Smooth muscle cell (in vitro differentiated cells): ENCODE results near the gene PPP2R2C. TPM values are rescaled to one million over a fixed set of nuclear protein-coding genes. Genes with fewer than 3 reads are reported as not detected.
A peak's percentile ranks its signal among the peaks of the same experiment; 100 is the strongest.

ENCODE experiments used
- DNase-seq: peaks from one replicate; lab custom pipeline; 2025; ENCODE audit not compliant: unreplicated experiment; lab: John Stamatoyannopoulos, UW
- H2AFZ ChIP-seq: fragments of 200-600 bp; sonication (generic); 2 replicates; pipeline ENCODE4 v1.6.0; 2016; ENCODE audit warnings: antibody characterized with exemption, low read depth, mild to moderate bottlenecking
- H3F3A ChIP-seq: fragments of 200-600 bp; sonication (generic); 2 replicates; pipeline ENCODE4 v1.6.0; 2017; ENCODE audit warnings: antibody characterized with exemption, low read depth
- H3K27ac ChIP-seq: fragments of 200-600 bp; sonication (generic); 2 replicates; pipeline ENCODE4 v1.5.1; 2016; ENCODE audit warnings: low read depth, mild to moderate bottlenecking
- H3K27me3 ChIP-seq: fragments of 200-600 bp; sonication (generic); 2 replicates; pipeline ENCODE4 v1.6.1; 2016; ENCODE audit warnings: low read depth, mild to moderate bottlenecking
- H3K36me3 ChIP-seq: fragments of 200-600 bp; sonication (generic); 2 replicates; pipeline ENCODE4 v1.5.1; 2016; ENCODE audit warnings: low read depth
- H3K4me1 ChIP-seq: fragments of 200-600 bp; sonication (generic); 2 replicates; pipeline ENCODE4 v1.5.1; 2016; ENCODE audit warnings: low read depth
- H3K4me2 ChIP-seq: fragments of 200-600 bp; sonication (generic); 2 replicates; pipeline ENCODE4 v1.6.0; 2016; ENCODE audit warnings: mild to moderate bottlenecking
- H3K4me3 ChIP-seq: fragments of 200-600 bp; sonication (generic); 2 replicates; pipeline ENCODE4 v1.5.1; 2016; ENCODE audit warnings: mild to moderate bottlenecking
- H3K79me2 ChIP-seq: fragments of 200-600 bp; sonication (generic); 2 replicates; pipeline ENCODE4 v1.6.0; 2016; ENCODE audit warnings: low read depth, mild to moderate bottlenecking
- H3K9ac ChIP-seq: fragments of 200-600 bp; sonication (generic); 2 replicates; pipeline ENCODE4 v1.6.0; 2016; ENCODE audit warnings: low read depth
- H3K9me3 ChIP-seq: fragments of 200-600 bp; sonication (generic); replicated peaks from 2 replicates; pipeline ENCODE4 v1.5.1; 2016; ENCODE audit warnings: low read depth
- H4K20me1 ChIP-seq: fragments of 200-600 bp; sonication (generic); 2 replicates; pipeline ENCODE4 v1.6.0; 2016; ENCODE audit warnings: low read depth
- WGBS: methylation state at CpG from one replicate; pipeline ENCODE4 v1.1.7; 2016; ENCODE audit warnings: low lambda C conversion rate; 5-methylcytosine and 5-hydroxymethylcytosine counted together
- polyA plus RNA-seq: library from polyadenylated mRNA; unstranded; fragments of >200 nt; fragmentation: Nextera tagmentation; extraction: Ambion mirVana; gene quantifications from 2 replicates; pipeline ENCODE4 v1.2.1, GENCODE V29; 2016
- total RNA-seq: library from RNA; depleted of rRNA; stranded (reverse); fragments of >200 nt; gene quantifications from 2 replicates; pipeline ENCODE4 v1.2.3, GENCODE V29; 2014
- TF ChIP-seq, protein P1 (sequence below): fragments of 200-600 bp; sonication (generic); IDR thresholded peaks from 2 replicates; pipeline ENCODE4 v1.5.1; 2017; ENCODE audit warnings: borderline replicate concordance, mild to moderate bottlenecking, antibody characterized with exemption; ENCODE audit not compliant: insufficient read depth, poor library complexity, severe bottlenecking

The PPP2R2C gene
- total and polyA plus RNA-seq, 2 experiments from 2014 or later = 0.54 to 1.8 TPM

DNA sequence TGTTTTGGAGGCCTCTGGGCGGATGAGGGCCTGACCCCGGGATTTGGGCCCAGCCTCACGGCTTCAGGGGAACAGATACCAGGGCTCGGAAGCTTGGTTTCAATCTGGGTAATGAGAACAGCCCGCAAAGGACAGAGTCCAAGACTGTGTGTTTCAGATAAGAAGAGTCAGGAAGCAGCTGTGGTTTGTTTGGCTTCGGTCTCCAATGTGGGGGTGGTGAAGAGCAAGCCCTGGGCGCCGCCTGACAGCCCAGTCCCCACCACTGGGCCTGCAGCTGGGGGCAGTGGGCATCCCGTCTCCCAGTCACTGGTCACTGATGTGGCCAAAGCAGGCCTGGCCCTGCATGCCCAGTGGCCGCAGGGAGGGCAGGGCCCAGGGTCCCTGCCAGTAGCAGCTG is 193.6 kb downstream of the PPP2R2C start:
- DNase-seq = no peak
- no peaks in the 10 kb centered on the region for H3F3A ChIP-seq
- H3K36me3 ChIP-seq = no peaks in the 10 kb centered on the region
- no peaks in the 10 kb centered on the region for H3K27me3 ChIP-seq
- H3K4me3 ChIP-seq = no peak overlapping the region
- no peak overlapping the region for H2AFZ ChIP-seq
- no peaks in the 10 kb centered on the region for H3K9me3 ChIP-seq
- H3K9ac ChIP-seq = no peak overlapping the region
- TF ChIP-seq, protein P1, sequence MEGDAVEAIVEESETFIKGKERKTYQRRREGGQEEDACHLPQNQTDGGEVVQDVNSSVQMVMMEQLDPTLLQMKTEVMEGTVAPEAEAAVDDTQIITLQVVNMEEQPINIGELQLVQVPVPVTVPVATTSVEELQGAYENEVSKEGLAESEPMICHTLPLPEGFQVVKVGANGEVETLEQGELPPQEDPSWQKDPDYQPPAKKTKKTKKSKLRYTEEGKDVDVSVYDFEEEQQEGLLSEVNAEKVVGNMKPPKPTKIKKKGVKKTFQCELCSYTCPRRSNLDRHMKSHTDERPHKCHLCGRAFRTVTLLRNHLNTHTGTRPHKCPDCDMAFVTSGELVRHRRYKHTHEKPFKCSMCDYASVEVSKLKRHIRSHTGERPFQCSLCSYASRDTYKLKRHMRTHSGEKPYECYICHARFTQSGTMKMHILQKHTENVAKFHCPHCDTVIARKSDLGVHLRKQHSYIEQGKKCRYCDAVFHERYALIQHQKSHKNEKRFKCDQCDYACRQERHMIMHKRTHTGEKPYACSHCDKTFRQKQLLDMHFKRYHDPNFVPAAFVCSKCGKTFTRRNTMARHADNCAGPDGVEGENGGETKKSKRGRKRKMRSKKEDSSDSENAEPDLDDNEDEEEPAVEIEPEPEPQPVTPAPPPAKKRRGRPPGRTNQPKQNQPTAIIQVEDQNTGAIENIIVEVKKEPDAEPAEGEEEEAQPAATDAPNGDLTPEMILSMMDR = no peak
- peaks cover 96% of the 10 kb centered on the region for H4K20me1 ChIP-seq
- H3K27ac ChIP-seq = peak overlapping the region; percentile 19
- H3K79me2 ChIP-seq = peaks cover 14% of the 10 kb centered on the region
- WGBS = 32% methylated on average over 10 of the region's 10 CpGs
- peak overlapping the region; percentile 70 for H3K4me2 ChIP-seq
- no peaks in the 10 kb centered on the region for H3K4me1 ChIP-seq

DNA sequence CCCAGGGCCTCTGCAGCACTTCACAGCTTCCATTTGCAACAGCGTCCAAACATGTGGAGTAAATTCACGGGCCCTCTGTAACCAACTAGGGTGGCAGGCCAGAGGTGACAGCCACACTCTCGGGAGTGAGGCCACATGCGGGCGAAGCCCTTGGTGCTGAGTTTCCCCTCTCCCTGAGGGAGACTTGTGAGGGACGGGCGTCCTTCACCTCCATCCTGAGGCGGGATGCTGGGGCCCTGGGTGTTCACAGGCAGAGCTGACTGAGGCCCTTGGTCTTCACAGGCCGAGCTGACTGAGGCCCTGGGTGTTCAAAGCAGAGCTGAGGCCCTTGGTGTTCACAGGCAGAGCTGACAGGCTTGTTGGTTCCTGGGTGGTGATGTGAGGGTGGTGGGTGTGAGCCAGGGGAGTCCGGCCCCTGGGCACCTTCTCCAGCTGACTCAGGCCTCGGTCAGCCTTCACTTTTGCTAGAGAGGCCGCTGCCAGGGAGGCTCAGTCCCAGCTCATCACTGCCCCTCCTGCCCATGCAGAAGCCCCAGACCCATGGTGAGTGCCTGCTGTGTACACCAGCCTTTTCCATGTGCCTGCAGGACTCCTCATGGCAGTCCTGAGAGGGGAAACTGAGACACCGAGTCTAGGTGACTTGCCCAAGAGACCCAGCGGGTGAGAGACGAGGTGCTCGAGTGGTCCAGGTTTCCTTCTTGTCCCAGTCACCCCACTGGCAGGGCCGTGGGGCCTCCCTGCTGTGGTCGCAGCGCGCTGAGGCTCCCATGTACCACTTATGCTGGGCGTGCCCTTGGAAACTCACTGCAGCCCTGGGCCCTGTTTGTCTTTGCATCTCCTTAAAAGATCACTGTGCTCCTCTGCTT is 194.2 kb downstream of the PPP2R2C start:
- Histone ChIP-seq H3K4me3 (no peak overlapping the region), H2AFZ (no peak overlapping the region), H3F3A (no peaks in the 10 kb centered on the region), H3K79me2 (peaks cover 14% of the 10 kb centered on the region), H3K36me3 (no peaks in the 10 kb centered on the region), H3K27ac (peak overlapping the region; percentile 19), H3K4me1 (no peaks in the 10 kb centered on the region), H4K20me1 (peaks cover 97% of the 10 kb centered on the region), H3K9ac (no peak overlapping the region), H3K27me3 (no peaks in the 10 kb centered on the region), H3K4me2 (peak overlapping the region; percentile 70), H3K9me3 (no peaks in the 10 kb centered on the region)
- no peak for DNase-seq
- 86% methylated on average over 21 of the region's 21 CpGs for WGBS
- TF ChIP-seq, protein P1 = no peak

GRCh38 chr4:6277139-6277802 is 195.1 kb downstream of the PPP2R2C start:
- no peaks in the 10 kb centered on the region for H3K36me3 ChIP-seq
- no peak for DNase-seq
- peaks cover 97% of the 10 kb centered on the region for H4K20me1 ChIP-seq
- H3K9me3 ChIP-seq = no peaks in the 10 kb centered on the region
- H3K79me2 ChIP-seq = peaks cover 14% of the 10 kb centered on the region
- 90% methylated on average over 21 of the region's 24 CpGs for WGBS
- TF ChIP-seq, protein P1 = no peak
- H3F3A ChIP-seq = peaks cover 6% of the 10 kb centered on the region
- no peak overlapping the region for H3K27ac ChIP-seq
- H3K4me1 ChIP-seq = no peaks in the 10 kb centered on the region
- H3K27me3 ChIP-seq = no peaks in the 10 kb centered on the region
- no peak overlapping the region for H3K4me3 ChIP-seq
- H2AFZ ChIP-seq = no peak overlapping the region
- no peak overlapping the region for H3K4me2 ChIP-seq
- H3K9ac ChIP-seq = no peak overlapping the region
